B cell (primary cell): ENCODE results near the gene UHRF1.

Source experiments
- EZH2 ChIP-seq: IDR thresholded peaks from 2 replicates; pipeline ENCODE4 v1.6.1; 2012; ENCODE audit warnings: borderline replicate concordance, low read depth, mild to moderate bottlenecking, moderate library complexity, low read length; ENCODE audit not compliant: insufficient read depth, poor library complexity, severe bottlenecking
- TF ChIP-seq, protein P1 (sequence below): fragments of 200-600 bp; IDR thresholded peaks from one replicate; pipeline ENCODE4 v1.8.0; 2022; ENCODE audit warnings: antibody characterized with exemption, mild to moderate bottlenecking

DNA sequence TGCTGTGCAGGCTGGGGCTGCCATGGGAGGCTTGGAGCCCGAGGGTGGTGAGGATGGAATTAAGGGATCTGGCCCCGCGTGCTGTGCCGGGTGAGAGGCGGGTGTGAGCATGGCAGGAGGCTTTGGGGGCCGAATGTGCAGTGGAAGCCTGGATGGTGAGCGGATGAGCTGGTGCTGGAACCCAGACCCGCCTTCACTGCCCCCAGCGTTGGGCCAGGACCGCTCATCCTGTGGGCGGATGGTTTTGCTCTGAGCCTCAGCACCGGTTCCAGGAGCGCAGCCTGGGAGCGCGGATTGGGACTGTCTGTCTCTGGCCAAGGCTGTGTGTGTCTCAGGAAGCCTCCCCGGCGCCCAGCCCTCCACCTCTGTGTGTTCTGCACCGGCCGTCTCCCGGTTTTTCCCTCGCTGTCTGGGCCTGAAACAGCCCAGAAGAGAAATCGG lies 76.3 kb downstream of the UHRF1 start:
- TF ChIP-seq, protein P1, sequence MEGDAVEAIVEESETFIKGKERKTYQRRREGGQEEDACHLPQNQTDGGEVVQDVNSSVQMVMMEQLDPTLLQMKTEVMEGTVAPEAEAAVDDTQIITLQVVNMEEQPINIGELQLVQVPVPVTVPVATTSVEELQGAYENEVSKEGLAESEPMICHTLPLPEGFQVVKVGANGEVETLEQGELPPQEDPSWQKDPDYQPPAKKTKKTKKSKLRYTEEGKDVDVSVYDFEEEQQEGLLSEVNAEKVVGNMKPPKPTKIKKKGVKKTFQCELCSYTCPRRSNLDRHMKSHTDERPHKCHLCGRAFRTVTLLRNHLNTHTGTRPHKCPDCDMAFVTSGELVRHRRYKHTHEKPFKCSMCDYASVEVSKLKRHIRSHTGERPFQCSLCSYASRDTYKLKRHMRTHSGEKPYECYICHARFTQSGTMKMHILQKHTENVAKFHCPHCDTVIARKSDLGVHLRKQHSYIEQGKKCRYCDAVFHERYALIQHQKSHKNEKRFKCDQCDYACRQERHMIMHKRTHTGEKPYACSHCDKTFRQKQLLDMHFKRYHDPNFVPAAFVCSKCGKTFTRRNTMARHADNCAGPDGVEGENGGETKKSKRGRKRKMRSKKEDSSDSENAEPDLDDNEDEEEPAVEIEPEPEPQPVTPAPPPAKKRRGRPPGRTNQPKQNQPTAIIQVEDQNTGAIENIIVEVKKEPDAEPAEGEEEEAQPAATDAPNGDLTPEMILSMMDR, result no peak
- no peak for TF ChIP-seq EZH2
